ENCODE measurements around the gene NECTIN4. TPM values are rescaled to one million over a fixed set of nuclear protein-coding genes. Genes with fewer than 3 reads are reported as not detected.

The NECTIN4 gene
- total and polyA plus RNA-seq, 10 of the 15 experiments (the other 5 are each of a cell fraction or from before 2014, with no cell fraction given) = 2.8 to 8.7 (median 3.7) TPM

DNA sequence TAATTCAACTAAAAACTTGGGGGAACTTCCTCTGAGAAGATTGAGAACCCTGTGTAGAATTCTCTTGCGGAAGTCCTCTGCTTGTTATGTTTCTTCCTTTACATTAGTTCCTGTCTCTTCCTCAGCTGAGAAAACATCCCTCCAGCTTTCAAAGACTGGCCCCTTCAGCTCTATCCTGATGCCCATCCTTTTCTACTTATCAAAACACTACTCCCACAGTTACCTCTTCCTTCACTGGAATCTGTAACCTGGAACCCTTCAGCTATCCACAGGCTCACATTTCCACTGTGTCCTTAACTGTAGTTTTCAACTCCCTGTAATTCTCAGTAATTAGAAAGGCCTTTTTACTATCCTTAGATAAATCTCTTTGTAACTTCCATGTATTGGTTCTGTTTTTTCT is 49.1 kb upstream of the NECTIN4 start:
- FAIRE-seq = no peak
- in situ Hi-C loops (cut with MboI) = no loop called here
- no peak overlapping the region for H3K27ac ChIP-seq (ENCODE audit: control insufficient read depth, insufficient read depth)

More for the DNA sequence above, 49.1 kb upstream of the NECTIN4 start:
- Histone ChIP-seq H3K4me2 (ENCODE audit: control insufficient read depth, insufficient read depth) (no peak overlapping the region), H2AFZ (ENCODE audit: control insufficient read depth, low read depth, low read length) (no peak overlapping the region), H3K27me3 (replicated peaks in 1 of 2; ENCODE audit: control insufficient read depth in 2 of 2, insufficient read depth in 2 of 2, low read length in 1 of 2) (no peaks in the 10 kb centered on the region), H3K9me3 (replicated peaks; ENCODE audit: control insufficient read depth, insufficient read depth, low read length) (no peaks in the 10 kb centered on the region), H3K36me3 (ENCODE audit: control insufficient read depth in 2 of 2, insufficient read depth in 2 of 2, low read length in 1 of 2) (no peaks in the 10 kb centered on the region), H3K4me1 (ENCODE audit: control insufficient read depth, insufficient read depth, low read length) (no peaks in the 10 kb centered on the region), H3K79me2 (ENCODE audit: control insufficient read depth, insufficient read depth, low read length) (peaks cover 12% of the 10 kb centered on the region), H3K9ac (ENCODE audit: control insufficient read depth, insufficient read depth, low read length) (no peak overlapping the region), H4K20me1 (ENCODE audit: control insufficient read depth, insufficient read depth) (no peaks in the 10 kb centered on the region), H3K4me3 (no peak overlapping the region)
- DNase-seq (ENCODE audit: low read depth, low spot score) (no peak), ATAC-seq (no peak)
- intact Hi-C loops (cut with micrococcal nuclease; ENCODE audit: unreplicated experiment) = no loop called here
- ChIA-PET RAD21 (ENCODE audit: unreplicated experiment) (interaction anchor here (1.3 to 2.8 kb wide), 6 partner anchors 21 to 141 kb away, joined by 3 to 15 read pairs (median 4); partner anchors contain the start of genes ARHGAP30, KLHDC9, NIT1 and PFDN2), POLR2A (interaction anchor here (0.9 to 1.2 kb wide), 2 partner anchors 11 to 357 kb away, joined by 3 read pairs; no protein-coding TSS in a partner anchor), SMC1A (ENCODE audit: uncharacterized antibody, unreplicated experiment) (interaction anchor here (0.7 to 4.4 kb wide), 14 partner anchors 9 to 186 kb away, joined by 3 to 26 read pairs (median 4); partner anchors contain the start of genes ARHGAP30, KLHDC9, NIT1 and PFDN2), CTCF (interaction anchor here (0.7 to 6.2 kb wide), 19 partner anchors 8 to 303 kb away, joined by 3 to 60 read pairs (median 5); partner anchors contain the start of genes ARHGAP30, KLHDC9, NIT1 and PFDN2)
- 100% methylated on average over 1 of the region's 1 CpG for whole genome bisulfite sequencing (ENCODE audit: insufficient coverage, insufficient replicate concordance, low lambda C conversion rate, missing lambda C conversion rate)
- TF ChIP-seq RELA (IDR thresholded peaks at IDR 0.05; ENCODE audit: borderline replicate concordance, partially characterized antibody) (no peak), USF2 (IDR thresholded peaks at IDR 0.05; ENCODE audit: borderline replicate concordance, low read depth, low read length) (no peak), FOXM1 (IDR thresholded peaks at IDR 0.05; ENCODE audit: low read depth, low read length) (no peak), CEBPZ (IDR thresholded peaks at IDR 0.05; ENCODE audit: low read depth, low read length) (no peak), HDGF (IDR thresholded peaks at IDR 0.05) (no peak), NRF1 (conservative IDR thresholded peaks at IDR 0.05; ENCODE audit: low read depth, low read length) (no peak), ZBED1 (IDR thresholded peaks at IDR 0.05; ENCODE audit: borderline replicate concordance) (no peak), SRF (IDR thresholded peaks at IDR 0.05; ENCODE audit: low read depth in 2 of 2, low read length in 2 of 2) (no peak), EED (IDR thresholded peaks at IDR 0.05; ENCODE audit: low read depth) (no peak), SUPT20H (IDR thresholded peaks at IDR 0.05; ENCODE audit: borderline replicate concordance, control insufficient read depth, low read depth, low read length) (no peak), SPI1 (IDR thresholded peaks at IDR 0.05; ENCODE audit: borderline replicate concordance, insufficient read depth, low read depth, low read length) (no peak), CHD2 (IDR thresholded peaks at IDR 0.05; ENCODE audit: borderline replicate concordance, low read depth, low read length) (no peak)
- TF ChIP-seq, protein P1, sequence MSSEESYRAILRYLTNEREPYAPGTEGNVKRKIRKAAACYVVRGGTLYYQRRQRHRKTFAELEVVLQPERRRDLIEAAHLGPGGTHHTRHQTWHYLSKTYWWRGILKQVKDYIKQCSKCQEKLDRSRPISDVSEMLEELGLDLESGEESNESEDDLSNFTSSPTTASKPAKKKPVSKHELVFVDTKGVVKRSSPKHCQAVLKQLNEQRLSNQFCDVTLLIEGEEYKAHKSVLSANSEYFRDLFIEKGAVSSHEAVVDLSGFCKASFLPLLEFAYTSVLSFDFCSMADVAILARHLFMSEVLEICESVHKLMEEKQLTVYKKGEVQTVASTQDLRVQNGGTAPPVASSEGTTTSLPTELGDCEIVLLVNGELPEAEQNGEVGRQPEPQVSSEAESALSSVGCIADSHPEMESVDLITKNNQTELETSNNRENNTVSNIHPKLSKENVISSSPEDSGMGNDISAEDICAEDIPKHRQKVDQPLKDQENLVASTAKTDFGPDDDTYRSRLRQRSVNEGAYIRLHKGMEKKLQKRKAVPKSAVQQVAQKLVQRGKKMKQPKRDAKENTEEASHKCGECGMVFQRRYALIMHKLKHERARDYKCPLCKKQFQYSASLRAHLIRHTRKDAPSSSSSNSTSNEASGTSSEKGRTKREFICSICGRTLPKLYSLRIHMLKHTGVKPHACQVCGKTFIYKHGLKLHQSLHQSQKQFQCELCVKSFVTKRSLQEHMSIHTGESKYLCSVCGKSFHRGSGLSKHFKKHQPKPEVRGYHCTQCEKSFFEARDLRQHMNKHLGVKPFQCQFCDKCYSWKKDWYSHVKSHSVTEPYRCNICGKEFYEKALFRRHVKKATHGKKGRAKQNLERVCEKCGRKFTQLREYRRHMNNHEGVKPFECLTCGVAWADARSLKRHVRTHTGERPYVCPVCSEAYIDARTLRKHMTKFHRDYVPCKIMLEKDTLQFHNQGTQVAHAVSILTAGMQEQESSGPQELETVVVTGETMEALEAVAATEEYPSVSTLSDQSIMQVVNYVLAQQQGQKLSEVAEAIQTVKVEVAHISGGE (CRISPR knock-in tag; IDR thresholded peaks at IDR 0.05) = no peak
- BruUV-seq (replicated peaks) = no TSS peak

All from GM12878 (cell line).